Heart right ventricle (tissue), 16 donors: ENCODE results near the gene TIMM44. TPM values are rescaled to one million over a fixed set of nuclear protein-coding genes. Genes with fewer than 3 reads are reported as not detected.
"Not testable (repeated sequence)": the region's sequence is repeated elsewhere in the genome, so short reads cannot be mapped to it uniquely, and the experiment has no call there.

Experiments
- ATAC-seq, 8 donors: fragments of 200-7000 bp; cut with Tn5 transposase; one replicate each; pipeline ENCODE4 v1.9.1; 2020; ENCODE audit warnings: mild to moderate bottlenecking in 8 of 8, moderate library complexity in 8 of 8, moderate number of reproducible peaks in 1 of 8
- DNase-seq, 2 donors: peaks; one replicate each; pipeline ENCODE4 v3.0.0-alpha.2; 2020
- H3K27ac ChIP-seq, 10 donors: fragments of 200-600 bp; sonication (generic) in 2 of 10; one replicate each; pipeline versions ENCODE4 v1.5.0 to v1.8.0; 2020 to 2022; ENCODE audit warnings: mild to moderate bottlenecking in 3 of 10
- H3K27me3 ChIP-seq, 7 donors: fragments of 200-600 bp; one replicate each; pipeline ENCODE4 v1.8.0; 2021 to 2022; ENCODE audit warnings: mild to moderate bottlenecking in 2 of 7
- H3K36me3 ChIP-seq, 9 donors: fragments of 200-600 bp; sonication (generic) in 1 of 9; one replicate each; pipeline versions ENCODE4 v1.5.0 to v1.8.0; 2020 to 2022; ENCODE audit warnings: mild to moderate bottlenecking in 2 of 9
- H3K4me1 ChIP-seq, 9 donors: fragments of 200-600 bp; sonication (generic) in 1 of 9; one replicate each; pipeline versions ENCODE4 v1.5.0 to v1.8.0; 2020 to 2022; ENCODE audit warnings: mild to moderate bottlenecking in 4 of 9
- H3K4me3 ChIP-seq, 10 donors: fragments of 200-600 bp; sonication (generic) in 2 of 10; one replicate each; pipeline versions ENCODE4 v1.5.0 to v1.8.0; 2020 to 2022; ENCODE audit warnings: mild to moderate bottlenecking in 7 of 10, moderate library complexity in 2 of 10
- H3K9me3 ChIP-seq, 11 donors: fragments of 200-600 bp in 10 of 11; sonication (generic) in 2 of 11; one replicate each; pipeline versions ENCODE4 v1.5.0 to v1.8.0; 2013 to 2022; ENCODE audit warnings: mild to moderate bottlenecking in 2 of 11, control low read depth in 1 of 11, moderate library complexity in 1 of 11
- WGBS, 2 donors: extraction: QIAGEN DNeasy Blood & Tissue Kit; methylation state at CpG; one replicate each; pipeline ENCODE4 v1.1.7; 2013; ENCODE audit warnings: inconsistent platforms in 1 of 2; 5-methylcytosine and 5-hydroxymethylcytosine counted together
- intact Hi-C, 10 donors: fragments of 100-400 bp; cut with DNase I; formaldehyde crosslinking; loops; one replicate each; pipeline versions ENCODE4 v1.11.1 to v1.14.2; 2022
- polyA plus RNA-seq, 2 donors: library from polyadenylated mRNA; stranded (reverse); fragments of 200-250 nt; gene quantifications; one replicate each; pipeline ENCODE4 v1.2.3, GENCODE V29; 2013
- total RNA-seq, 10 donors: library from RNA; stranded (reverse); fragmentation: NEBNext Ultra II Directional in 3 of 10; extraction: Animal tissue kit (Norgen Biotek cat#: 25700) in 3 of 10; gene quantifications; one replicate each; pipeline versions ENCODE4 v1.2.1 to v1.2.4, GENCODE V29; 2021 to 2023
- TF ChIP-seq, protein P1 (sequence below), 9 donors: fragments of 200-600 bp; sonication (generic) in 2 of 9; IDR thresholded peaks; one replicate each; pipeline versions ENCODE4 v1.5.0 to v1.8.0; 2021 to 2022; ENCODE audit warnings: antibody characterized with exemption in 9 of 9, mild to moderate bottlenecking in 5 of 9, moderate library complexity in 1 of 9
- donor health status: Arrhythmogenic right ventricular cardiomyopathy.
- donor health status: ischemic (EF 13 %, LVEDD 7.1; RV severe dilation, severe dysfunction).
- donor health status: healthy with polysubstance abuse.
- donor health status: DM: no; HTN: yes; CAD: no.
- donor health status: DM: no; HTN: no; CAD: no.
- donor health status: ischemic (EF 25% LVEDD 6.9; RV normal size, moderate dysfunction).
- donor health status: ischemic (EF 25% LVEDD 5.7; RV mildly dilated, moderate dysfunction).
- donor health status: healthy.
- donor health status: DM: yes; HTN: yes; CAD: no.
- donor health status: Ischemic cardiomyopathy.
- donor health status: ischemic (EF 35%, LVEDD 5.7; RV mildly dilated, moderate dysfunction).
- donor health status: nonischemic (EF 11% LVEDD 7.7; RV severe dilation, severe dysfunction).
- donor health status: DM: yes; HTN: yes; CAD: no.
- donor health status: PGD.
- donor health status: ischemic (EF 29% LVEDD 5.4; RV normal size, mild dysfunction).
- donor health status: nonischemic (EF 23%, LVEDD 6.1; RV moderate dilation, normal function).

Gene TIMM44
- total and polyA plus RNA-seq, 12 donors, result 54.9 to 188 (median 73.1) TPM

DNA sequence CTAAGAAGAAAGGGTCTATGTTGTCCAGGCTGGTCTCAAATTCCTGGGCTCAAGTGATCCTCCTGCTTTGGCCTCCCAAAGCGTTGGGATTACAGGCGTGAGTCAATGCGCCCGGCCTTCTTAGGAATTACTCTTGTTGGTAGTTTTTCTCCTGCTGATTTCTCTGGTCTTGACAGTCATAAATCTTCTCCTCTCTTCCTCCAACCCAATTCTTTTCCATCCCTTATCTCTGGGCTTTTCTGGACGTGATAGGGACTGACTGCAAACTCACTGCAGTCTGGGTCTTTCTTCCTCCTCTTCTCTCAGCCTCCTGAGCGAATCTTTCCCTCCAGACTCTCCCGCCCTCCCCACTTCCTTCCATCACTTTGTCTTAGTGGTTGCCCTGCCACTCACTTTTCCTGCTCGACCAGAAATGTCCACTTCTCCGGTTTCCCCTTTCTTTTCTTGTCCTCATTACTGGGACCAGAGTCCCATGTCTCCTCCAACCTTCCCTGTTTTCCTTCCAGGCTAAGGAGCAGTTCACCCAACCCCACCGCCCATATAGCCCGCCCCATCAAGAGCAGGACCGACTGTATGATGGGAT is 21.9 kb upstream of the TIMM44 start:
- DNase-seq (no peak), ATAC-seq (no peak)
- H3K4me3 ChIP-seq, result no peak overlapping the region
- no peaks in the 10 kb centered on the region for H3K4me1 ChIP-seq
- intact Hi-C loops, result loop anchor here in 2 of 10 donors (5.0 to 10.0 kb wide), 2 partner anchors 37 to 189 kb away; no protein-coding TSS in a partner anchor
- H3K9me3 ChIP-seq, result no peaks in the 10 kb centered on the region
- no peaks in the 10 kb centered on the region for H3K27me3 ChIP-seq
- 89 to 92% methylated on average over 12 of the region's 12 CpGs for WGBS, 2 donors
- TF ChIP-seq, protein P1, sequence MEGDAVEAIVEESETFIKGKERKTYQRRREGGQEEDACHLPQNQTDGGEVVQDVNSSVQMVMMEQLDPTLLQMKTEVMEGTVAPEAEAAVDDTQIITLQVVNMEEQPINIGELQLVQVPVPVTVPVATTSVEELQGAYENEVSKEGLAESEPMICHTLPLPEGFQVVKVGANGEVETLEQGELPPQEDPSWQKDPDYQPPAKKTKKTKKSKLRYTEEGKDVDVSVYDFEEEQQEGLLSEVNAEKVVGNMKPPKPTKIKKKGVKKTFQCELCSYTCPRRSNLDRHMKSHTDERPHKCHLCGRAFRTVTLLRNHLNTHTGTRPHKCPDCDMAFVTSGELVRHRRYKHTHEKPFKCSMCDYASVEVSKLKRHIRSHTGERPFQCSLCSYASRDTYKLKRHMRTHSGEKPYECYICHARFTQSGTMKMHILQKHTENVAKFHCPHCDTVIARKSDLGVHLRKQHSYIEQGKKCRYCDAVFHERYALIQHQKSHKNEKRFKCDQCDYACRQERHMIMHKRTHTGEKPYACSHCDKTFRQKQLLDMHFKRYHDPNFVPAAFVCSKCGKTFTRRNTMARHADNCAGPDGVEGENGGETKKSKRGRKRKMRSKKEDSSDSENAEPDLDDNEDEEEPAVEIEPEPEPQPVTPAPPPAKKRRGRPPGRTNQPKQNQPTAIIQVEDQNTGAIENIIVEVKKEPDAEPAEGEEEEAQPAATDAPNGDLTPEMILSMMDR (IDR thresholded peaks at IDR 0.05), result no peak
- no peak overlapping the region for H3K27ac ChIP-seq
- H3K36me3 ChIP-seq, result peaks cover 0 to 100% (median 38%) of the 10 kb centered on the region in 9 donors

GRCh38 chr19:7963566-7963965 is 20.1 kb upstream of the TIMM44 start:
- no peak overlapping the region for H3K27ac ChIP-seq
- H3K4me1 ChIP-seq, result no peaks in the 10 kb centered on the region
- TF ChIP-seq, protein P1 (IDR thresholded peaks at IDR 0.05), result no peak
- H3K4me3 ChIP-seq, result no peak overlapping the region
- 92 to 94% methylated on average over 25 of the region's 25 CpGs for WGBS, 2 donors
- peaks cover 0 to 99% (median 38%) of the 10 kb centered on the region in 9 donors for H3K36me3 ChIP-seq
- DNase-seq (no peak), ATAC-seq (no peak)
- intact Hi-C loops, result loop anchor here in 1 of 10 donors (10.0 kb wide), 1 partner anchor 191 kb away; no protein-coding TSS in a partner anchor
- no peaks in the 10 kb centered on the region for H3K27me3 ChIP-seq
- no peaks in the 10 kb centered on the region for H3K9me3 ChIP-seq

GRCh38 chr19:7962644-7963268 is 19.3 kb upstream of the TIMM44 start:
- Histone ChIP-seq H3K4me1 (no peaks in the 10 kb centered on the region), H3K27me3 (no peaks in the 10 kb centered on the region), H3K27ac (no peak overlapping the region), H3K9me3 (no peaks in the 10 kb centered on the region), H3K4me3 (no peak overlapping the region), H3K36me3 (peaks cover 0 to 97% (median 38%) of the 10 kb centered on the region in 9 donors)
- DNase-seq (no peak), ATAC-seq (no peak)
- TF ChIP-seq, protein P1 (IDR thresholded peaks at IDR 0.05), result no peak
- intact Hi-C loops, result loop anchor here in 1 of 10 donors (10.0 kb wide), 1 partner anchor 192 kb away; no protein-coding TSS in a partner anchor
- 90 to 91% methylated on average over 22 of the region's 22 CpGs for WGBS, 2 donors

DNA sequence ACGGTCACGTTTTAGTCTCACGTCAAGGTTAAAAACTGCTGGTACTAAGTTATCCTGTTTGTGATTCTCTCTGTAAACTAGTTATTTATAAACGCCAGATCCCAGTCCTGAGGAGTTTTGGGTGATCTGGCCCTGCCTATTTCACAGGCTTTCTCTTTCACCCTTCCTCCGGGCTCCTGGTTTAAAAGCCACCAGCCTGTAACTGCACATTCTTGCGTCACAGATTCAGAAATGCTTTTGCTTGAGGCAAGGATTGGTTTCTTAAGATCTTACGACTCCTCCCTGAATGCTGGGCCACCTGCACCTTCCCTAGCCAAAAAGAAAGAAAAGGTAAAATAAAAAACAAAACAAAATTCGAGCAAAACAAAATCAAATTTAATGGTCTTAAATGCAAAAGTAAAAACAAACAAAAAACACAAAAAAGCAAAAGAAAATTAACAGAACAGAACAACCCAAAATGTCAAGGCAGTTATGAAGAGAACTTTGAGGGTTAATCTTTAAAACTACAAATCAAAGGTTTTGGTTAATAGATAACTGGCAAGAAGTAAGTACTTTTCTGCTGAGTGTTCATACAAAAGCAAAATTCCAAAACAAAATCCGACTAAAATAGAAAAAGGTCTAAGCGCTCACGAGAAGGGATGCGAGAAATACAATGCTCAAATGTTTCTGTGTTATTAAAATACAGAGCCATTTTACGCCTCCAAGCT is 18.6 kb upstream of the TIMM44 start:
- no peak for DNase-seq
- Histone ChIP-seq H3K36me3 (peaks cover 0 to 94% (median 36%) of the 10 kb centered on the region in 9 donors), H3K27ac (no peak overlapping the region), H3K4me1 (no peaks in the 10 kb centered on the region), H3K27me3 (no peaks in the 10 kb centered on the region), H3K4me3 (no peak overlapping the region), H3K9me3 (no peaks in the 10 kb centered on the region)
- no peak for ATAC-seq
- intact Hi-C loops, result loop anchor here in 1 of 10 donors (10.0 kb wide), 1 partner anchor 193 kb away; no protein-coding TSS in a partner anchor
- TF ChIP-seq, protein P1 (IDR thresholded peaks at IDR 0.05), result no peak
- WGBS, 2 donors, result 90 to 93% methylated on average over 13 of the region's 13 CpGs

DNA sequence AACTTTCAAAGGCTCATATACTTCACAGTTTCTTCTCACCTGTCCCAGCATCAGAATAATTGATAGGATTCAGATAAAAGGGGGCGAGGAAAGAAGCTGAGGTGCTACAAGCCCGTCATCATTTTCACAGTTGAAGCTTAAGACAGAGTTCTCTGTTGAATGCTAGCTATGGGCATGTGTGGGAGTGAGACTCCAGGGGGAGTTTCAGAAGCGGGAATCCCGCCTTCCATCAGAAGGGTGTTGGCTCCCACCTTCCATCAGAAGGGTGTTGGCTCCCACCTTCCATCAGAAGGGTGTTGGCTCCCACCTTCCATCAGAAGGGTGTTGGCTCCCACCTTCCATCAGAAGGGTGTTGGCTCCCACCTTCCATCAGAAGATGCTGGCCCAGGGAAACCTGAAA is 17.6 kb upstream of the TIMM44 start:
- 89 to 91% methylated on average over 4 of the region's 4 CpGs for WGBS, 2 donors
- intact Hi-C loops, result loop anchor here in 1 of 10 donors (10.0 kb wide), 1 partner anchor 194 kb away; no protein-coding TSS in a partner anchor
- DNase-seq, ATAC-seq, H3K4me1 ChIP-seq, H3K4me3 ChIP-seq, H3K27me3 ChIP-seq, H3K27ac ChIP-seq, H3K9me3 ChIP-seq: not testable (repeated sequence)
- H3K36me3 ChIP-seq, result peaks cover 0 to 84% (median 26%) of the 10 kb centered on the region in 9 donors
